ENCODE data around the gene MYOM1.

MYOM1 gene

GRCh38 chr18:3219631-3220335 lies at the start of gene MYOM1:
Gene MYOM1 (minus strand): TSS chr18:3219968. CDS start chr18:3215223, 4,745 bp downstream.
- no peak for DNase-seq

GRCh38 chr18:3269241-3269913 lies 49.6 kb upstream of the MYOM1 start:
- DNase-seq, result no peak

- no peak for DNase-seq
Measured at GRCh38 chr18:3268306-3268705, 48.5 kb upstream of the MYOM1 start.

GRCh38 chr18:3266062-3266608 lies 46.4 kb upstream of the MYOM1 start:
- no peak for DNase-seq

- DNase-seq, result no peak
Measured at GRCh38 chr18:3265564-3266033, 45.8 kb upstream of the MYOM1 start.

- no peak for DNase-seq
Measured at GRCh38 chr18:3264362-3264761, 44.6 kb upstream of the MYOM1 start.

- DNase-seq, result no peak
Measured at GRCh38 chr18:3263132-3263700, 43.4 kb upstream of the MYOM1 start.

GRCh38 chr18:3262234-3263131 lies 42.7 kb upstream of the MYOM1 start:
- no peak for DNase-seq

GRCh38 chr18:3261373-3262233 lies 41.8 kb upstream of the MYOM1 start, which contains the start of gene MYL12B:
Gene MYL12B (plus strand): TSS chr18:3262133. CDS start chr18:3272899, 10,766 bp downstream.
- no peak for DNase-seq

- no peak for DNase-seq
Measured at GRCh38 chr18:3260995-3261372, 41.2 kb upstream of the MYOM1 start.

- no peak for DNase-seq
Measured at GRCh38 chr18:3257627-3258120, 37.9 kb upstream of the MYOM1 start.

- no peak for DNase-seq
Measured at GRCh38 chr18:3256693-3257626, 37.2 kb upstream of the MYOM1 start.

GRCh38 chr18:3255611-3256165 lies 35.9 kb upstream of the MYOM1 start:
- DNase-seq, result no peak

- DNase-seq, result no peak
Measured at GRCh38 chr18:3254725-3255124, 35.0 kb upstream of the MYOM1 start.

GRCh38 chr18:3252843-3253242 lies 33.1 kb upstream of the MYOM1 start:
- no peak for DNase-seq

GRCh38 chr18:3251963-3252277 lies 32.2 kb upstream of the MYOM1 start:
- no peak for DNase-seq

- DNase-seq, result no peak
Measured at GRCh38 chr18:3251249-3251962, 31.6 kb upstream of the MYOM1 start.

GRCh38 chr18:3250237-3251107 lies 30.7 kb upstream of the MYOM1 start:
- DNase-seq, result no peak

Data from DMS153 (cell line).